AG04450 (cell line): ENCODE data around the gene VPS35. TPM values are rescaled to one million over a fixed set of nuclear protein-coding genes. Genes with fewer than 3 reads are reported as not detected.
"Not testable (repeated sequence)": the region's sequence is repeated elsewhere in the genome, so short reads cannot be mapped to it uniquely, and the experiment has no call there.

Experiments used
- CTCF ChIA-PET: fragments of 300-600, 350-600 bp; formaldehyde crosslinking; extraction: SDS; loops from one replicate; lab custom pipeline; 2022; ENCODE audit warnings: antibody characterized with exemption, inconsistent platforms; lab: Charles Lee
- POLR2A ChIA-PET: fragments of 350-600 bp; formaldehyde crosslinking; extraction: SDS; loops from one replicate; lab custom pipeline; 2021; ENCODE audit warnings: antibody characterized with exemption, inconsistent platforms; lab: Yijun Ruan, JAX
- DNase-seq: peaks from one replicate; pipeline ENCODE4 v3.0.0-alpha.2; 2011; ENCODE audit warnings: low read depth, low spot score
- H3K27ac ChIP-seq: one replicate; pipeline ENCODE4 v1.5.1; 2012; ENCODE audit warnings: low read depth, low read length, control low read depth
- H3K27me3 ChIP-seq: one replicate; pipeline ENCODE4 v1.6.0; 2012; ENCODE audit warnings: low read length; ENCODE audit not compliant: control insufficient read depth, insufficient read depth
- H3K4me3 ChIP-seq: 2 replicates; pipeline ENCODE4 v1.5.1; 2011; ENCODE audit warnings: mild to moderate bottlenecking, low read depth, low read length, control low read depth
- H3K9me3 ChIP-seq: 2 replicates; pipeline ENCODE4 v1.5.1; 2012; ENCODE audit warnings: low read length; ENCODE audit not compliant: control insufficient read depth, insufficient read depth
- CTCF ChIP-seq: IDR thresholded peaks from 2 replicates; pipeline ENCODE4 v1.5.1; 2011; ENCODE audit warnings: low read depth, low read length, control low read depth, inconsistent platforms
- polyA plus RNA-seq: library from polyadenylated mRNA; depleted of rRNA; stranded (reverse); fragments of >200 nt; gene quantifications from 2 replicates; pipeline ENCODE4 v1.2.3, GENCODE V29; 2011

Gene VPS35
- polyA plus RNA-seq, 1 experiment: 73.2 TPM

- no peak for TF ChIP-seq CTCF
- ChIA-PET POLR2A (no interaction called here), CTCF (interaction anchor here (0.6 to 5.6 kb wide), 3 partner anchors 13 to 115 kb away, joined by 3 to 49 read pairs (median 5); no protein-coding TSS in a partner anchor)
- Histone ChIP-seq H3K27me3 (no peaks in the 10 kb centered on the region), H3K9me3 (peaks cover 3% of the 10 kb centered on the region; the same call in 1 of the 2 replicates), H3K27ac (no peak overlapping the region), H3K4me3 (peak overlapping the region; percentile 92)
- DNase-seq: no peak
Measured at GRCh38 chr16:46686815-46687473, 2.0 kb downstream of the VPS35 start.

DNA sequence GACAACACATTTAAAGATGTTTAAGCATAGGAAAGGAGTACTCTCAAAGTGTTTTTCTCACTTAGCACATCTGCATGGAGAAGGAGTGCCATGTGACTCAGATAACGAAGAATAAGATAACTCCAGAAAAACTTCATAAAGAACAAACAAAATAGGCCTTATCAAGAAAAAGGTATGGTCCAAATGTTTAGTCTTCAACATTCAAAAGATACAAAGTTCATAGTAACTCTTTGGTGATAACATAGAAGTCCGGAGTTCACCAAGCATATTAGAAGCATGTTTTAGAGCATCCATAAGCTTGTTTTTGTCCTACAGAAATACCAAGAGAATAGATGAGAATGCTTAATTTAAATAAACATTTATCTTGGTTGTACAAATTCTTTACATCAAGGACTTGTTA, 7.1 kb downstream of the VPS35 start:
- H3K27ac ChIP-seq, POLR2A ChIA-PET, H3K27me3 ChIP-seq, H3K9me3 ChIP-seq, H3K4me3 ChIP-seq, DNase-seq: not testable (repeated sequence)
- CTCF ChIA-PET: interaction anchor here (0.5 to 5.6 kb wide), 2 partner anchors 8 to 41 kb away, joined by 3 to 49 read pairs; no protein-coding TSS in a partner anchor

DNA sequence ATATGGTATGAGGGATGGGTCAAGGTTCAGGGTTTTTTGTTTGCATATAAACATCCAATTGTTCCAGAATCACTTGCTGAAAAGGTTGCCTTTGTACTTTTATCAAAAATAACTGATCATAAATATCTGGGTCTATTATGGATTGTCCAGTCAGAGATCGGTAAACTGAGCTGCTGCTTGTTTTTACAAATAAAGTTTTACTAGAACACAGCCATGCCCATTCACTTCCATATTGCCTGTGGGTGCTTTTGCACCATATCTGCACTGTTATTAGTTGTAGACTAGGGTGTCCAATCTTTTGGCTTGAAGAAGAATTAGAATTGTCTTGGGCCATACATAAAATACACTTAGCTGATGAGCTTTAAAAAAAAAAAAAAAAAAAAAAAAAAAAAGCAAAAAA, 11.0 kb downstream of the VPS35 start:
- H3K27me3 ChIP-seq, DNase-seq, H3K4me3 ChIP-seq, POLR2A ChIA-PET, H3K27ac ChIP-seq, H3K9me3 ChIP-seq: not testable (repeated sequence)
- CTCF ChIA-PET: interaction anchor here (0.5 to 2.5 kb wide), 5 partner anchors 12 to 232 kb away, joined by 3 to 9 read pairs (median 7); partner anchors contain the start of gene ORC6

GRCh38 chr16:46673320-46674013, 15.5 kb downstream of the VPS35 start:
- H3K27me3 ChIP-seq: no peaks in the 10 kb centered on the region
- H3K27ac ChIP-seq: no peak overlapping the region
- CTCF ChIA-PET: interaction anchor here (0.5 to 4.2 kb wide), 53 partner anchors 9 to 451 kb away, joined by 3 to 76 read pairs (median 6); partner anchors contain the start of genes C16orf87, ORC6 and SHCBP1
- no peaks in the 10 kb centered on the region for H3K9me3 ChIP-seq
- DNase-seq: no peak
- POLR2A ChIA-PET: no interaction called here
- TF ChIP-seq CTCF: peak; percentile 97
- H3K4me3 ChIP-seq: no peak overlapping the region

- TF ChIP-seq CTCF: no peak
- CTCF ChIA-PET: interaction anchor here (5.8 kb wide), 1 partner anchor 13 kb away, joined by 45 read pairs; no protein-coding TSS in a partner anchor
- Histone ChIP-seq H3K4me3 (no peak overlapping the region), H3K27ac (no peak overlapping the region), H3K27me3 (no peaks in the 10 kb centered on the region), H3K9me3 (no peaks in the 10 kb centered on the region)
- POLR2A ChIA-PET: no interaction called here
- no peak for DNase-seq
Measured at GRCh38 chr16:46662123-46662522, 26.9 kb downstream of the VPS35 start.
